Hematopoietic multipotent progenitor cell treated with erythropoietin and hydrocortisone succinate and interleukin-3 and kit ligand, for 4 days (in vitro differentiated cells): ENCODE results near the gene HIC2.
"Not testable (repeated sequence)": the region's sequence is repeated elsewhere in the genome, so short reads cannot be mapped to it uniquely, and the experiment has no call there.

Experiments
- DNase-seq: peaks from one replicate; pipeline ENCODE4 v3.0.0-alpha.2; 2015

HIC2 gene

DNA sequence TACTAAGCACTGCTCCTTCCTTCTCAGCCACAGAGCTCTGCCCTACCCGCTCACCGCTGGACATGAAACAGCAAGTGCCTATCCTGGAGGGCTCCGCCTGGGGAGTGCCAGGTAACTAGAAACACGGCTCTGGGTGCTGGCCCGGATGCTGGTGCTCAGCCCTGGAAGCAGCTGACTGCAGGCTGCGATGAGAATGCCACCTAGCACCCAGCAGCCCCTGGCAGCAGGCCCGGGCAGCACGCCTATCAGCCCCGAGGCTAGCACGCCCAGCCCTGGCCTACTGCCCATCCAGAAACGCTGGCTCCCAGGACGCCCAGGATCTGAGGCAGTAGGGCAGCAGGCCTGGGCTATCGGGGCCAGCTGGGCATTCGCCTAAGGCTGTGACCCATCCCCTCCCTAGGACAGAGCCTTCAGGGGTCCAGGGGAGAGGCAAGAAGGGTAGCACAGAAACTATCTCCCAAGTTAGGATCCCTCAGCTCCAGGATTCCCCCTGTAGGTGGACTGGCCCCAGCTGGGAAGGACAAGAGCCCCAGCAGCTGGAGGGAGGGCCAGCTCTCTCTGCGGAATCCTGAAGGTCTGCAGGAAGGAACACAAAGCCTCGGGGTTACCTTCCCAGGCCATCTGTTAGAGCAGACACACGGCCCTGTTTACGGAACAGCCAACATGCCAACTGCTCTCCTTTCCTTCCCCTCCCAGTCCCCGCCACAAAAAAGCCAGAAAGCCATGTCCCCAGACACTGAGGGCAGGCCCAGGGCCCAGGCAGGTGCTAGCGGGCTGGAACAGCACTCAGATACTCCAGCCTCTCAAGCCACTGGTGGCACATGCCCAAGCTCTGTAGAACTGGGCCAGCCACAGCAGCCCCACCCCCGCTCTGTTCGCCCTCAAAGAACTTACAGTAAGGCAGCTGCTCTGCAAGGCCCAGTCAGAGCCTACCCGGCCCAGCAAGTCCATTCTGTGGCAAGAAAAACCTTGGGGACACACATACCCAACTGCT is 76.9 kb downstream of the HIC2 start:
- DNase-seq, result not testable (repeated sequence)

DNA sequence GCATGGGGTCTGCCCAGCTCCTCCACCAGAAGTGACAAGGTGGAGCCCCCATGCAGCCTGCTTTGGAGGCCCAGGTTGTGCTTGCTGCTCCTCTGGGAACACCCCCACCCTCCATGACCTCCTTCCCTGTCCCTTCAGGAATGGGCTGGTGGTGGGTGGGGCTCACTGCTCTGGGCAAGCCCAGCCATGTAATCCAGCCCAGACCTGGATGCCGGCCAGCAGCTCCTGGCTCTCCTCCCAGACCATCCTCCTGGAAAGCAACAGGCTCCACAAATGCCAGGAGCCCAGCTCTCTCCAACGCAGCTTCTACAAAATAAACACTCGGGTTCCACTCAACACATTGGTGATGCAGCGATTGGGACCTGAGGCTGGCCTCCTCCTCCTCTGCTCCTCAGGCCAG is 80.8 kb downstream of the HIC2 start:
- DNase-seq, result not testable (repeated sequence)

DNA sequence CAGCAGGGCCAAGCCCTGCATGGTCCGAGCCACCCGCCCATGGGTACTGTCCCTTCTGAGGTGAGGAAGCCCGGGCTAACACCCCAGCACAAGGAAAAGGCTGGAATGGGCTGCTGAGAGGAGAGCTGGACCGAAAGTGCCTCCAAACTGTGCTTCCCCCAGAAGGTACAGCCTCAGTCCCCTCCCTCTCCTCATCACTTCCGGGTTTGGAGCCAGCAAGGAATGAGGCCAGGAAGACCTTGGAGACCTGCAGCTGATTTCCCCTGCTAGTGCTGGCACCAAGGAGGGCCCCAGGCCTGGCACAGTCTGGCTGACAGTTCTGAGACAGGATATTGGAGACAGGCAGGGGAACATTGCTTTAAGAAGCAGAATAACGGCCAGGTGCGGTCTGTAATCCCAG is 81.3 kb downstream of the HIC2 start:
- DNase-seq, result not testable (repeated sequence)

DNA sequence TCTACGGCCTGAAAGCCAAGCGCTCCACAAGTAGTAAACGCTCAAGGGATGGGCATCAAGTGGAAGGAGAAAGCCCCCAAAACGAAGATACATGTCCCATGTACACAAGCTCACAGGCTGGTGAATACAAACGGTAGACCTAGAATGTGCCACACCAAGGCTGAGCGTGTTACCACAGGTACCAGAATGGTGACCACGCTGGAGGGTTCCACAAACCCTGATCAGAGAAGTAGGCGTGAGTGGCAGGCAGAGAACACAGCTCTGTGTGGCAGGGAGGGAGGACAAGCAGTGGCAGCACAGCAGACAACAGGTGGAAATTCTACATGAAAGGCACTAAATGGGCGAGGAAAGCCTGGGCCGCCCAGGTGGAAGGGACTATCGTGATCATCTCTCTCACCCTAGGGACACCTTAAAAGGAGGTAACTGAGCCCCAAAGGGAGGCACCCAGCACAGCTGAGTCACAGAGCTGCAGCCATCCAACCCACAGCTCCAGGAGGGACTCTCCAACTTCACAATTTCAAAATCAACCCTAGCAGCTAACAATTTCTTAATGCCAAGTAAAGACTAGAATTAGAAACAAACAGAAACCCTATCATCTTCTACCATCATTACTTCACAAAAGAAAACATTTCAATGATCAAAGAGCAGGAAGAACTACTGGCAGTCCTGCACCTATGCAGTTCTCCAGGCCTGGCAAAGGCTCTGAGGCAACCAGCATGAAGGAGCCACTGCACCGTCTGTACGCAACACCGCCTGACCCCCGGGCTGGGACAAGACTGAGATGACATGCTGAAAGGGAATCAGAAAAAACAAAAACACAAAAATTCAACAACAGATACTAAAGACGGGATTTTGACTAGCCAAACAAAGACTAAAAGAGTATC is 82.7 kb downstream of the HIC2 start:
- not testable (repeated sequence) for DNase-seq
